Esophagus squamous epithelium (tissue), 4 donors: Measurements from ENCODE around the gene SPRYD3.

Source experiments
- POLR2A ChIP-seq, 4 donors: fragments of 450-650 bp; IDR thresholded peaks; one replicate each; pipeline ENCODE4 v1.6.1; 2017; ENCODE audit warnings: antibody characterized with exemption in 4 of 4, mild to moderate bottlenecking in 4 of 4, moderate library complexity in 3 of 4
- TF ChIP-seq, protein P1 (sequence below), 6 experiments: fragments of 450-650 bp in 4 of 6; fragments of 200-600 bp in 2 of 6; sonication (generic) in 2 of 6; IDR thresholded peaks; one replicate each; pipeline ENCODE4 v1.5.1; 2016 to 2019; ENCODE audit warnings: antibody characterized with exemption in 6 of 6, mild to moderate bottlenecking in 4 of 6, moderate library complexity in 4 of 6

GRCh38 chr12:53031616-53032015, 47.6 kb downstream of the SPRYD3 start:
- no peak for TF ChIP-seq POLR2A (IDR thresholded peaks at IDR 0.05)
- TF ChIP-seq, protein P1, sequence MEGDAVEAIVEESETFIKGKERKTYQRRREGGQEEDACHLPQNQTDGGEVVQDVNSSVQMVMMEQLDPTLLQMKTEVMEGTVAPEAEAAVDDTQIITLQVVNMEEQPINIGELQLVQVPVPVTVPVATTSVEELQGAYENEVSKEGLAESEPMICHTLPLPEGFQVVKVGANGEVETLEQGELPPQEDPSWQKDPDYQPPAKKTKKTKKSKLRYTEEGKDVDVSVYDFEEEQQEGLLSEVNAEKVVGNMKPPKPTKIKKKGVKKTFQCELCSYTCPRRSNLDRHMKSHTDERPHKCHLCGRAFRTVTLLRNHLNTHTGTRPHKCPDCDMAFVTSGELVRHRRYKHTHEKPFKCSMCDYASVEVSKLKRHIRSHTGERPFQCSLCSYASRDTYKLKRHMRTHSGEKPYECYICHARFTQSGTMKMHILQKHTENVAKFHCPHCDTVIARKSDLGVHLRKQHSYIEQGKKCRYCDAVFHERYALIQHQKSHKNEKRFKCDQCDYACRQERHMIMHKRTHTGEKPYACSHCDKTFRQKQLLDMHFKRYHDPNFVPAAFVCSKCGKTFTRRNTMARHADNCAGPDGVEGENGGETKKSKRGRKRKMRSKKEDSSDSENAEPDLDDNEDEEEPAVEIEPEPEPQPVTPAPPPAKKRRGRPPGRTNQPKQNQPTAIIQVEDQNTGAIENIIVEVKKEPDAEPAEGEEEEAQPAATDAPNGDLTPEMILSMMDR (IDR thresholded peaks at IDR 0.05): no peak
